ENCODE measurements around the gene RHEBL1. TPM values are rescaled to one million over a fixed set of nuclear protein-coding genes. Genes with fewer than 3 reads are reported as not detected.

Gene RHEBL1
- total and polyA plus RNA-seq, 4 donors = 0.29 to 1.2 (median 0.36) TPM; not detected in 1

- no peaks in the 10 kb centered on the region for H3K9me3 ChIP-seq (ENCODE audit: control insufficient read depth in 4 of 4, low read length in 3 of 4)
- no peak overlapping the region for H3K4me3 ChIP-seq (ENCODE audit: low read depth in 1 of 3, low read length in 3 of 3)
- WGBS = 94% methylated on average over 13 of the region's 13 CpGs
- TF ChIP-seq YY1 (IDR thresholded peaks at IDR 0.05) = no peak
- TF ChIP-seq GABPA (IDR thresholded peaks at IDR 0.05 in 1 of 2, conservative IDR thresholded peaks at IDR 0.05 in 1 of 2) = no peak
- no peak for TF ChIP-seq REST (IDR thresholded peaks at IDR 0.05)
- no peak for TF ChIP-seq HNF4A (conservative IDR thresholded peaks at IDR 0.05)
- no peak for TF ChIP-seq TAF1 (conservative IDR thresholded peaks at IDR 0.05)
- no peak for TF ChIP-seq FOXA1 (IDR thresholded peaks at IDR 0.05)
- no peak for TF ChIP-seq RXRA (IDR thresholded peaks at IDR 0.05)
- no peak for TF ChIP-seq JUND (IDR thresholded peaks at IDR 0.05)
- TF ChIP-seq HNF4G (IDR thresholded peaks at IDR 0.05) = no peak
- no peak for TF ChIP-seq EGR1 (IDR thresholded peaks at IDR 0.05; ENCODE audit: low read depth in 2 of 2)
- TF ChIP-seq ATF3 (IDR thresholded peaks at IDR 0.05) = no peak
- TF ChIP-seq ZBTB33 (IDR thresholded peaks at IDR 0.05) = no peak
- TF ChIP-seq RAD21 (IDR thresholded peaks at IDR 0.05) = no peak
- TF ChIP-seq CTCF (IDR thresholded peaks at IDR 0.05; ENCODE audit: low read depth, low read length, missing input control) = no peak
- no peak for TF ChIP-seq FOXA2 (IDR thresholded peaks at IDR 0.05)
- TF ChIP-seq SP1 (IDR thresholded peaks at IDR 0.05) = no peak
- TF ChIP-seq NR2F2 (IDR thresholded peaks at IDR 0.05) = no peak
- no peak for TF ChIP-seq MAX (IDR thresholded peaks at IDR 0.05)
- peaks cover 4 to 12% (median 7%) of the 10 kb centered on the region in 4 donors for H3K4me1 ChIP-seq (ENCODE audit: control insufficient read depth in 4 of 4, insufficient read depth in 4 of 4, low read length in 3 of 4)
- H3K27ac ChIP-seq (ENCODE audit: low read depth in 1 of 2, low read length in 2 of 2) = no peak overlapping the region
- H3K27me3 ChIP-seq (ENCODE audit: control insufficient read depth in 4 of 4, insufficient read depth in 4 of 4, low read length in 3 of 4) = no peaks in the 10 kb centered on the region
- DNase-seq (ENCODE audit: low spot score) = no peak
- H3K9ac ChIP-seq (ENCODE audit: low read depth in 1 of 2, low read length in 2 of 2) = no peak overlapping the region
- peaks cover 43 to 85% (median 61%) of the 10 kb centered on the region in 4 donors for H3K36me3 ChIP-seq (ENCODE audit: control insufficient read depth in 4 of 4, insufficient read depth in 3 of 4, low read depth in 1 of 4, low read length in 3 of 4)
Measured at GRCh38 chr12:49050507-49051372, 19.0 kb downstream of the RHEBL1 start.
